Neutrophil (primary cell): ENCODE data around the gene XPO6.
A peak's percentile ranks its signal among the peaks of the same experiment; 100 is the strongest.

ENCODE experiments used
- H3K27ac ChIP-seq: fragments of 200-600 bp; sonication (generic); 2 replicates; pipeline ENCODE4 v1.5.1; 2016; ENCODE audit warnings: mild to moderate bottlenecking, moderate library complexity
- H3K27me3 ChIP-seq: fragments of 200-600 bp; sonication (generic); 2 replicates; pipeline ENCODE4 v1.6.0; 2016; ENCODE audit warnings: mild to moderate bottlenecking
- H3K36me3 ChIP-seq: fragments of 200-600 bp; sonication (generic); 2 replicates; pipeline ENCODE4 v1.5.1; 2017
- H3K4me1 ChIP-seq, 2 experiments: fragments of 200-600 bp in 1 of 2; sonication (generic) in 1 of 2; 1 replicate in 1 of 2; 2 replicates in 1 of 2; pipeline versions ENCODE4 v1.5.1 to v1.6.1; 2013 to 2016; ENCODE audit warnings: low read depth in 1 of 2, low read length in 1 of 2, mild to moderate bottlenecking in 1 of 2, moderate library complexity in 1 of 2; ENCODE audit not compliant: control insufficient read depth in 1 of 2, insufficient read depth in 1 of 2
- H3K4me3 ChIP-seq, 2 experiments: fragments of 200-600 bp in 1 of 2; sonication (generic) in 1 of 2; 1 replicate in 1 of 2; 2 replicates in 1 of 2; pipeline ENCODE4 v1.5.1; 2013 to 2016; ENCODE audit warnings: low read depth in 1 of 2, low read length in 1 of 2, mild to moderate bottlenecking in 1 of 2, moderate library complexity in 1 of 2
- H3K9me3 ChIP-seq: fragments of 200-600 bp; sonication (generic); 2 replicates; pipeline ENCODE4 v1.5.1; 2016
- CTCF ChIP-seq: fragments of 200-600 bp; sonication (generic); IDR thresholded peaks from 2 replicates; pipeline ENCODE4 v1.5.1; 2016; ENCODE audit warnings: antibody characterized with exemption

The XPO6 gene

GRCh38 chr16:28100810-28101532, 110.8 kb downstream of the XPO6 start:
- no peak for TF ChIP-seq CTCF
- Histone ChIP-seq H3K4me1 (no peaks in the 10 kb centered on the region), H3K36me3 (peaks cover 100% of the 10 kb centered on the region), H3K27me3 (no peaks in the 10 kb centered on the region), H3K27ac (no peak overlapping the region), H3K9me3 (peaks cover 6% of the 10 kb centered on the region), H3K4me3 (no peak overlapping the region)

- H3K27me3 ChIP-seq, result no peaks in the 10 kb centered on the region
- H3K4me1 ChIP-seq, result no peaks in the 10 kb centered on the region
- peak overlapping the region; percentile 18 for H3K27ac ChIP-seq
- no peak for TF ChIP-seq CTCF
- H3K36me3 ChIP-seq, result peaks cover 92% of the 10 kb centered on the region
- H3K9me3 ChIP-seq, result peaks cover 6% of the 10 kb centered on the region
- H3K4me3 ChIP-seq, result no peak overlapping the region
Measured at GRCh38 chr16:28098959-28099945, 112.5 kb downstream of the XPO6 start.

DNA sequence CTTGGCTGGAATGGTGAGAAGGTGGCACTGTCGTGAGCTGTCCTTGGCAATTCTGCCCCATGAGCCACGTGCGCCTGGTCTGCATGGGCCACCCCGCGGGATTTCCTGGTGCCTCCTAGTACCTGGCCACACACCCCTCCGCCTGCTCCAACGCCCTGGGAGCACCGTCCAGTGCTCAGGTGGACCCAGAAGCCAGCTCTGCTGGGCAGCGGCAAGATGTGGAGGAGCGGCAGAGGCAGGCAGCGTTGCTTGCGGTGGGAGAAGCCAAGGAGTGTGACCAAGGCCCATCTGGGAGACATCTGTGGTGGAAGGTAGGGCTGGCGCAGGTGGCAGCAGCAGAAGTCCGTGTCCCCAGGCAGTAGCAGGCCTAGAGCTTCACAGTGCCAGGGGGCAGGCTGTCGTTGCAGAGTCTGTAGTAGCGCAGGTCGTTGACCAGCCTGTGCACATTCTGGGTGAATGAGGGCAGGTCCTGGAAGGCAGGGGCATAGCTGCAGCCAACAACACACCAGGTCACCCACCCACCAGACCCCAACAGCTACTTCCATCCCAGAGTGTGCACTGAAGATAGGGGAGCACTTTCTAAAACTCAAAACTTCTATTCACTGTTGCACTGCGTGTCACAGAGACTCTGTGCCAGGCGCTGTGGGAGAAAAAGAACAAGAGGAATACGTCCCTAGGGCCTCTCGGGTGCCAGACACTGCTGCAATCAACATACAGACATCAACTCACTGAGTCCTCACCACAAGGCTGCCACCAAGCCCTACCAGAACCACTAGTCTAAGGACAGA, 113.4 kb downstream of the XPO6 start:
- Histone ChIP-seq H3K4me3 (no peak overlapping the region), H3K27me3 (no peaks in the 10 kb centered on the region), H3K36me3 (peaks cover 92% of the 10 kb centered on the region), H3K27ac (peak overlapping the region; percentile 18), H3K9me3 (peaks cover 6% of the 10 kb centered on the region), H3K4me1 (no peaks in the 10 kb centered on the region)
- TF ChIP-seq CTCF, result no peak

- H3K36me3 ChIP-seq, result peaks cover 90% of the 10 kb centered on the region
- TF ChIP-seq CTCF, result no peak
Measured at GRCh38 chr16:28096983-28097899, 114.5 kb downstream of the XPO6 start.

More at GRCh38 chr16:28096983-28097899, 114.5 kb downstream of the XPO6 start:
- H3K9me3 ChIP-seq, result peaks cover 6% of the 10 kb centered on the region
- no peaks in the 10 kb centered on the region for H3K27me3 ChIP-seq
- H3K4me1 ChIP-seq, result no peaks in the 10 kb centered on the region
- no peak overlapping the region for H3K4me3 ChIP-seq
- peak overlapping the region; percentile 33 for H3K27ac ChIP-seq
